ENCODE measurements around the gene HOXC6.

- no peak for TF ChIP-seq CTCF (IDR thresholded peaks at IDR 0.05)
- TF ChIP-seq ZFX (IDR thresholded peaks at IDR 0.05; ENCODE audit: borderline replicate concordance), result no peak
Measured at GRCh38 chr12:54025499-54026405, 2.5 kb upstream of the HOXC6 start.
